ENCODE results near the gene GAS7.

DNA sequence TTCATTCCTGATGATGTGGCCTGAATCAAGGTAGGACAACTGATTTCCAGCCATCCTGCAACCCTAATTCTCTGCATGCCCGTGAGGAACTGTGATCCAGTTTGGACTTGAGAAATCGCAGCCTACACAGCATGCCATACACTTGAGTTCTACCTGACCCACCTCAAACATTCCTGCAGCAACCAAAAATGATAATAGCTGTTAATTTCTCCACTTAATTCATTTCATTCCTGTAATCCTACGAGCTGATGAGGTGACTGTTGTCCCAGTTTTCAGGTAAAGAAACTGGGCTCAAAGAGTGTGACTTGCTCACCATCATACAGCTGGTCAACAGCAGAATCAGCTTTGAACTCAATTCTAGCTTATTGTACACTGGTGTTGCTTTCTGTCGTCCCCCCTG, 2.2 kb upstream of the GAS7 start:
- TF ChIP-seq, protein P1, sequence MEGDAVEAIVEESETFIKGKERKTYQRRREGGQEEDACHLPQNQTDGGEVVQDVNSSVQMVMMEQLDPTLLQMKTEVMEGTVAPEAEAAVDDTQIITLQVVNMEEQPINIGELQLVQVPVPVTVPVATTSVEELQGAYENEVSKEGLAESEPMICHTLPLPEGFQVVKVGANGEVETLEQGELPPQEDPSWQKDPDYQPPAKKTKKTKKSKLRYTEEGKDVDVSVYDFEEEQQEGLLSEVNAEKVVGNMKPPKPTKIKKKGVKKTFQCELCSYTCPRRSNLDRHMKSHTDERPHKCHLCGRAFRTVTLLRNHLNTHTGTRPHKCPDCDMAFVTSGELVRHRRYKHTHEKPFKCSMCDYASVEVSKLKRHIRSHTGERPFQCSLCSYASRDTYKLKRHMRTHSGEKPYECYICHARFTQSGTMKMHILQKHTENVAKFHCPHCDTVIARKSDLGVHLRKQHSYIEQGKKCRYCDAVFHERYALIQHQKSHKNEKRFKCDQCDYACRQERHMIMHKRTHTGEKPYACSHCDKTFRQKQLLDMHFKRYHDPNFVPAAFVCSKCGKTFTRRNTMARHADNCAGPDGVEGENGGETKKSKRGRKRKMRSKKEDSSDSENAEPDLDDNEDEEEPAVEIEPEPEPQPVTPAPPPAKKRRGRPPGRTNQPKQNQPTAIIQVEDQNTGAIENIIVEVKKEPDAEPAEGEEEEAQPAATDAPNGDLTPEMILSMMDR (IDR thresholded peaks at IDR 0.05), result no peak
- no peak for TF ChIP-seq EZH2 (IDR thresholded peaks at IDR 0.05; ENCODE audit: borderline replicate concordance, insufficient read depth, low read depth, low read length, poor library complexity, severe bottlenecking)

All from B cell (primary cell).